PC-9 (cell line): ENCODE data around the gene CATSPERB.

Experiments
- CTCF ChIP-seq: fragments of 200-600 bp; sonication (generic); conservative IDR thresholded peaks from 2 replicates; pipeline ENCODE4 v1.6.1; 2017; ENCODE audit warnings: mixed run types, antibody characterized with exemption, mild to moderate bottlenecking, moderate library complexity
- EZH2 ChIP-seq: fragments of 200-600 bp; sonication (generic); IDR thresholded peaks from 2 replicates; pipeline ENCODE4 v1.8.0; 2017; ENCODE audit warnings: antibody characterized with exemption, low read depth

- TF ChIP-seq CTCF (no peak), EZH2 (no peak)
Observed at GRCh38 chr14:91732439-91732838, 553 bp upstream of the CATSPERB start.
